Stomach (tissue), 4 donors: ENCODE data around the gene MTCL1.

Experiments used
- CTCF ChIP-seq, 7 experiments: fragments of 450-650 bp in 4 of 7; fragments of 200-600 bp in 3 of 7; sonication (generic) in 3 of 7; IDR thresholded peaks; one replicate each; pipeline ENCODE4 v1.5.1; 2016 to 2019; ENCODE audit warnings: antibody characterized with exemption in 7 of 7, control low read depth in 2 of 7, mild to moderate bottlenecking in 1 of 7
- POLR2AphosphoS5 ChIP-seq, 3 donors: sonication (generic); formaldehyde crosslinking; IDR thresholded peaks; one replicate each; pipeline ENCODE4 v1.6.1; 2016; ENCODE audit warnings: antibody characterized with exemption in 3 of 3

GRCh38 chr18:8769509-8770095, 64.2 kb downstream of the MTCL1 start:
- TF ChIP-seq CTCF (IDR thresholded peaks at IDR 0.05) (no peak), POLR2AphosphoS5 (IDR thresholded peaks at IDR 0.05) (no peak)
